K562 (cell line): ENCODE data around the gene GPX2. TPM values are rescaled to one million over a fixed set of nuclear protein-coding genes. Genes with fewer than 3 reads are reported as not detected.

Experiments
- ATAC-seq: fragments of 200-7000 bp; cut with Tn5 transposase; 3 replicates; pipeline ENCODE4 v1.9.1; 2020; ENCODE audit warnings: moderate library complexity
- BruUV-seq: library from RNA; stranded (reverse); fragments of 400-500 nt; replicated peaks from 2 replicates; lab custom pipeline; 2021; lab: Mats Ljungman, UMichigan
- CTCF ChIA-PET: fragments of 300-600 bp; formaldehyde crosslinking; extraction: SDS; loops from one replicate; lab custom pipeline; 2021; ENCODE audit warnings: low intra/inter-chr PET ratio; lab: Yijun Ruan, JAX
- POLR2A ChIA-PET: fragments of 300-600, 350-650 bp; sonication (Branson Sonifier 250); formaldehyde crosslinking; extraction: SDS; loops from one replicate; lab custom pipeline; 2021; ENCODE audit warnings: antibody characterized with exemption, inconsistent platforms; lab: Yijun Ruan, JAX
- DNase-seq, 4 experiments: peaks; one replicate each; pipeline versions ENCODE4 v3.0.0 to v3.0.0-alpha.2; 2011 to 2018; ENCODE audit warnings: low spot score in 3 of 4, mixed read lengths in 3 of 4; ENCODE audit errors: extremely low read depth in 1 of 4
- FAIRE-seq: peaks from 2 replicates; lab custom pipeline; 2011; peaks lifted over from hg19 to GRCh38; lab: Jason Lieb, UNC
- H2AFZ ChIP-seq: 2 replicates; pipeline ENCODE4 v1.6.0; 2011; ENCODE audit warnings: low read depth, low read length, control low read depth, inconsistent platforms
- H3K27ac ChIP-seq: fragments of 200-600 bp; 3 replicates; pipeline ENCODE4 v1.8.0; 2011; ENCODE audit warnings: low read depth, mild to moderate bottlenecking, control low read depth, inconsistent platforms, low read length, moderate library complexity, mixed read lengths; ENCODE audit errors: extremely low read depth
- H3K27me3 ChIP-seq, 2 experiments: fragments of 300-600 bp in 1 of 2; 2 replicates in 1 of 2; 3 replicates in 1 of 2; pipeline versions ENCODE4 v1.6.0 to v1.8.0; 2011; ENCODE audit warnings: inconsistent platforms in 2 of 2, low read length in 2 of 2, mild to moderate bottlenecking in 1 of 2, mixed read lengths in 1 of 2, moderate library complexity in 1 of 2; ENCODE audit not compliant: control insufficient read depth in 2 of 2, insufficient read depth in 2 of 2
- H3K36me3 ChIP-seq: fragments of 300-600 bp; 3 replicates; pipeline ENCODE4 v1.8.0; 2011; ENCODE audit warnings: mild to moderate bottlenecking, low read length, inconsistent platforms; ENCODE audit not compliant: control insufficient read depth, insufficient read depth
- H3K4me1 ChIP-seq, 2 experiments: fragments of 200-600 bp in 1 of 2; replicated peaks in 1 of 2; 2 replicates in 1 of 2; 3 replicates in 1 of 2; pipeline versions ENCODE4 v1.5.1 to v1.8.0; 2011; ENCODE audit warnings: inconsistent platforms in 2 of 2, low read length in 2 of 2, mild to moderate bottlenecking in 1 of 2, mixed read lengths in 1 of 2, moderate library complexity in 1 of 2; ENCODE audit not compliant: control insufficient read depth in 2 of 2, insufficient read depth in 2 of 2
- H3K4me2 ChIP-seq: 2 replicates; pipeline ENCODE4 v1.6.1; 2011; ENCODE audit warnings: low read length, control low read depth, inconsistent platforms, mixed read lengths; ENCODE audit not compliant: insufficient read depth
- H3K4me3 ChIP-seq: fragments of 200-600 bp; sonication (generic), shearing (Covaris generic); 2 replicates; pipeline ENCODE4 v1.5.1; 2016; ENCODE audit warnings: control low read depth, inconsistent platforms
- H3K79me2 ChIP-seq: fragments of 200-600 bp; 3 replicates; pipeline ENCODE4 v1.8.0; 2011; ENCODE audit warnings: low read length, inconsistent platforms; ENCODE audit not compliant: control insufficient read depth, insufficient read depth
- H3K9ac ChIP-seq, 2 experiments: 2 replicates each; pipeline versions ENCODE4 v1.6.0 to v1.6.1; 2011; ENCODE audit warnings: low read depth in 2 of 2, low read length in 2 of 2, control low read depth in 1 of 2, inconsistent platforms in 1 of 2, mild to moderate bottlenecking in 1 of 2, mixed read lengths in 1 of 2; ENCODE audit not compliant: insufficient read depth in 1 of 2
- H3K9me1 ChIP-seq: one replicate; pipeline ENCODE4 v1.6.0; 2011; ENCODE audit warnings: inconsistent platforms, mild to moderate bottlenecking, low read length, moderate library complexity; ENCODE audit not compliant: control insufficient read depth, insufficient read depth
- H3K9me3 ChIP-seq: replicated peaks from 2 replicates; pipeline ENCODE4 v1.5.1; 2011; ENCODE audit warnings: low read depth, low read length, inconsistent platforms; ENCODE audit not compliant: control insufficient read depth, insufficient read depth
- H4K20me1 ChIP-seq: replicated peaks from 2 replicates; pipeline ENCODE4 v1.6.1; 2011; ENCODE audit warnings: low read length, inconsistent platforms, mixed read lengths; ENCODE audit not compliant: control insufficient read depth, insufficient read depth
- C11orf30 ChIP-seq: fragments of 450-650 bp; IDR thresholded peaks from 2 replicates; pipeline ENCODE4 v1.6.1; 2016; ENCODE audit warnings: low read depth, mild to moderate bottlenecking
- CREM ChIP-seq: IDR thresholded peaks from 2 replicates; pipeline ENCODE4 v1.6.1; 2014; ENCODE audit warnings: antibody characterized with exemption, low read depth
- IRF2 ChIP-seq: sonication (generic); formaldehyde crosslinking; IDR thresholded peaks from 2 replicates; pipeline ENCODE4 v1.8.1; 2022; ENCODE audit warnings: mild to moderate bottlenecking, missing genetic modification reagents
- TOE1 ChIP-seq, 2 experiments: fragments of 450-650 bp in 1 of 2; sonication (generic) in 1 of 2; formaldehyde crosslinking in 1 of 2; IDR thresholded peaks; 2 replicates each; pipeline versions ENCODE4 v1.7.1 to v1.8.0; 2016 to 2022; ENCODE audit warnings: borderline replicate concordance in 2 of 2, mild to moderate bottlenecking in 2 of 2, antibody characterized with exemption in 1 of 2, inconsistent platforms in 1 of 2, low read depth in 1 of 2, missing genetic modification reagents in 1 of 2, moderate library complexity in 1 of 2
- ZKSCAN3 ChIP-seq: fragments of 250-450 bp; sonication (Bioruptor Pico); IDR thresholded peaks from 2 replicates; pipeline ENCODE4 v1.4.0; 2020
- ZNF316 ChIP-seq: fragments of 450-650 bp; IDR thresholded peaks from 2 replicates; pipeline ENCODE4 v1.6.1; 2016
- ZNF668 ChIP-seq: fragments of 250-450 bp; sonication (Bioruptor Pico); IDR thresholded peaks from 2 replicates; pipeline ENCODE4 v1.8.0; 2022; ENCODE audit warnings: mild to moderate bottlenecking, inconsistent platforms
- in situ Hi-C: fragments of 300-500 bp; cut with MboI; formaldehyde crosslinking; loops from 4 replicates; pipeline ENCODE4 v1.15.0; 2018; ENCODE audit warnings: inconsistent platforms, mixed read lengths
- intact Hi-C: fragments of 100-400 bp; cut with micrococcal nuclease; formaldehyde crosslinking; loops from 2 replicates; pipeline ENCODE4 v1.14.2; 2022
- polyA plus RNA-seq, 8 experiments: library from polyadenylated mRNA; depleted of rRNA in 4 of 8; stranded (reverse) in 5 of 8; unstranded in 3 of 8; fragments of >200 nt; fragmentation: Nextera tagmentation in 2 of 8; fragmentation: Illumina TruSeq in 1 of 8; extraction: Ambion mirVana in 2 of 8; extraction: Trizol in 1 of 8; gene quantifications; 2 replicates each; pipeline versions ENCODE4 v1.2.1 to v1.2.3, GENCODE V29; 2011 to 2014; ENCODE audit warnings: inconsistent platforms in 1 of 8, missing spikeins in 1 of 8
- total RNA-seq, 7 experiments: library from RNA; depleted of rRNA in 6 of 7; stranded (reverse); fragments of >200 nt in 6 of 7; fragmentation: Illumina TruSeq in 2 of 7; extraction: Trizol in 2 of 7; gene quantifications; 2 replicates each; pipeline versions ENCODE4 v1.2.1 to v1.2.3, GENCODE V29; 2011 to 2021; ENCODE audit warnings: low replicate concordance in 1 of 7
- TF ChIP-seq, protein P1 (sequence below): sonication (generic); formaldehyde crosslinking; IDR thresholded peaks from 2 replicates; pipeline ENCODE4 v1.8.0; 2023; ENCODE audit warnings: mild to moderate bottlenecking, missing genetic modification reagents
- TF ChIP-seq, protein P2 (sequence below): fragments of 450-650 bp; IDR thresholded peaks from 2 replicates; pipeline ENCODE4 v1.6.1; 2016; ENCODE audit warnings: antibody characterized with exemption

GPX2 gene
- total and polyA plus RNA-seq, 9 of the 15 experiments (the other 6 are each of a cell fraction or from before 2014, with no cell fraction given), result 0.24 TPM; not detected in 8

DNA sequence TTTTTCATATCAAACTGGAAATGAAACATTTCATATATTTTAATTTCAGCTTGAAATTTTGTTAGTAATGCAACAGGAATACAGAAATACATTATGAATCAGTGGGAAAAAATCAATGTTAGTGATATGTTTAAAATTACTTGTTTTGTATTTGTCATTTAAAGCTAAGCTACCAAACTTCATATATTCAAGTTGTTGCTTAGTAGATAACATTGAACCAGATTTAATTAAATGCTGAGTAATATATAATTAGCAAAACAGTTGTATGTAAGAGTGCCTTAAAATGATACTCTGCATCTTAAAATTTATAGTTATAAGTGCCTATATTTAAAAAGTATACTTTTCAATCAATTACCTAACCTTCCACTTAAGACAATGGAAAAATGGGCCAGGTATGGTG, 23.3 kb downstream of the GPX2 start:
- Histone ChIP-seq H3K4me1 (peaks cover 0 to 3% of the 10 kb centered on the region in 2 experiments; a peak in 2 of 5 replicates), H3K4me2 (no peak overlapping the region), H3K9me1 (no peaks in the 10 kb centered on the region), H3K27me3 (no peaks in the 10 kb centered on the region), H3K9me3 (no peaks in the 10 kb centered on the region; the same call in 1 of the 2 replicates), H3K9ac (no peak overlapping the region), H3K4me3 (no peak overlapping the region), H3K36me3 (peaks cover 15% of the 10 kb centered on the region; the same call in 2 of the 3 replicates), H3K79me2 (peaks cover 31% of the 10 kb centered on the region), H3K27ac (no peak overlapping the region), H2AFZ (no peak overlapping the region), H4K20me1 (no peaks in the 10 kb centered on the region)
- POLR2A ChIA-PET, result no interaction called here
- ATAC-seq (no peak), FAIRE-seq (no peak), DNase-seq (no peak)
- BruUV-seq, result no TSS peak
- CTCF ChIA-PET, result no interaction called here
- TF ChIP-seq ZNF316 (peak; percentile 68), CREM (no peak), TOE1 (IDR thresholded peaks at IDR 0.05; ENCODE audit: borderline replicate concordance) (no peak), TOE1 (CRISPR knock-in tag; IDR thresholded peaks at IDR 0.05; ENCODE audit: borderline replicate concordance, low read depth) (no peak), ZKSCAN3 (CRISPR knock-in tag) (no peak), IRF2 (CRISPR knock-in tag) (no peak), ZNF668 (no peak), C11orf30 (peak; percentile 38; the same call in 1 of the 2 replicates)
- TF ChIP-seq, protein P1, sequence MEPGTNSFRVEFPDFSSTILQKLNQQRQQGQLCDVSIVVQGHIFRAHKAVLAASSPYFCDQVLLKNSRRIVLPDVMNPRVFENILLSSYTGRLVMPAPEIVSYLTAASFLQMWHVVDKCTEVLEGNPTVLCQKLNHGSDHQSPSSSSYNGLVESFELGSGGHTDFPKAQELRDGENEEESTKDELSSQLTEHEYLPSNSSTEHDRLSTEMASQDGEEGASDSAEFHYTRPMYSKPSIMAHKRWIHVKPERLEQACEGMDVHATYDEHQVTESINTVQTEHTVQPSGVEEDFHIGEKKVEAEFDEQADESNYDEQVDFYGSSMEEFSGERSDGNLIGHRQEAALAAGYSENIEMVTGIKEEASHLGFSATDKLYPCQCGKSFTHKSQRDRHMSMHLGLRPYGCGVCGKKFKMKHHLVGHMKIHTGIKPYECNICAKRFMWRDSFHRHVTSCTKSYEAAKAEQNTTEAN (CRISPR knock-in tag), result no peak
- TF ChIP-seq, protein P2, sequence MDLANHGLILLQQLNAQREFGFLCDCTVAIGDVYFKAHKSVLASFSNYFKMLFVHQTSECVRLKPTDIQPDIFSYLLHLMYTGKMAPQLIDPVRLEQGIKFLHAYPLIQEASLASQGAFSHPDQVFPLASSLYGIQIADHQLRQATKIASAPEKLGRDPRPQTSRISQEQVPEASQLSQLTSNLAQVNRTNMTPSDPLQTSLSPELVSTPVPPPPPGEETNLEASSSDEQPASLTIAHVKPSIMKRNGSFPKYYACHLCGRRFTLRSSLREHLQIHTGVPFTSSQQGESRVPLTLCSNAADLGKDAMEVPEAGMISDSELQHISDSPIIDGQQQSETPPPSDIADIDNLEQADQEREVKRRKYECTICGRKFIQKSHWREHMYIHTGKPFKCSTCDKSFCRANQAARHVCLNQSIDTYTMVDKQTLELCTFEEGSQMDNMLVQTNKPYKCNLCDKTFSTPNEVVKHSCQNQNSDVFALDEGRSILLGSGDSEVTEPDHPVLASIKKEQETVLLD, result no peak
- in situ Hi-C loops, result no loop called here
- intact Hi-C loops, result no loop called here
